D341Med (cell line): ENCODE measurements around the gene ARNT2.
"Not testable (repeated sequence)": the region's sequence is repeated elsewhere in the genome, so short reads cannot be mapped to it uniquely, and the experiment has no call there.

Experiments used
- DNase-seq: peaks from one replicate; pipeline ENCODE4 v3.0.0; 2012; ENCODE audit warnings: low spot score

Gene ARNT2

GRCh38 chr15:80404057-80404760, at the start of gene ARNT2:
ARNT2 (plus strand) TSS chr15:80404382; CDS start chr15:80404516, 134 bp downstream.
- peak; percentile 73 for DNase-seq

- DNase-seq = no peak
These were observed 37.1 kb upstream of the ARNT2 start for GRCh38 chr15:80367094-80367493.

GRCh38 chr15:80367661-80368060, 36.5 kb upstream of the ARNT2 start:
- no peak for DNase-seq

- DNase-seq = no peak
These were observed 32.3 kb upstream of the ARNT2 start for GRCh38 chr15:80371924-80372323.

- no peak for DNase-seq
These were observed 29.7 kb upstream of the ARNT2 start for GRCh38 chr15:80374441-80374840.

- DNase-seq = no peak
These were observed 28.0 kb upstream of the ARNT2 start for GRCh38 chr15:80375968-80376891.

- DNase-seq = no peak
These were observed 24.5 kb upstream of the ARNT2 start for GRCh38 chr15:80379693-80380092.

- DNase-seq = no peak
These were observed 24.0 kb upstream of the ARNT2 start for GRCh38 chr15:80380154-80380553.

- DNase-seq = no peak
These were observed 21.9 kb upstream of the ARNT2 start for GRCh38 chr15:80382285-80382684.

GRCh38 chr15:80384432-80384831, 19.8 kb upstream of the ARNT2 start:
- DNase-seq = no peak

GRCh38 chr15:80386151-80386550, 18.0 kb upstream of the ARNT2 start:
- DNase-seq = no peak

- no peak for DNase-seq
These were observed 15.9 kb upstream of the ARNT2 start for GRCh38 chr15:80388326-80388725.

- no peak for DNase-seq
These were observed 14.8 kb upstream of the ARNT2 start for GRCh38 chr15:80389370-80389769.

GRCh38 chr15:80390942-80391341, 13.2 kb upstream of the ARNT2 start:
- not testable (repeated sequence) for DNase-seq

GRCh38 chr15:80395616-80396015, 8.6 kb upstream of the ARNT2 start:
- no peak for DNase-seq

GRCh38 chr15:80396096-80396495, 8.1 kb upstream of the ARNT2 start:
- DNase-seq = no peak

GRCh38 chr15:80399508-80399907, 4.7 kb upstream of the ARNT2 start:
- no peak for DNase-seq

GRCh38 chr15:80401456-80401855, 2.7 kb upstream of the ARNT2 start:
- no peak for DNase-seq

- DNase-seq = no peak
These were observed 1.8 kb upstream of the ARNT2 start for GRCh38 chr15:80402339-80402738.

- DNase-seq = no peak
These were observed 498 bp upstream of the ARNT2 start for GRCh38 chr15:80403712-80404056.

- no peak for DNase-seq
These were observed 775 bp downstream of the ARNT2 start for GRCh38 chr15:80404761-80405553.

GRCh38 chr15:80405554-80405850, 1.3 kb downstream of the ARNT2 start:
- DNase-seq = no peak

- DNase-seq = no peak
These were observed 1.8 kb downstream of the ARNT2 start for GRCh38 chr15:80405970-80406369.
